Measurements from ENCODE around the gene RASGEF1B. TPM values are rescaled to one million over a fixed set of nuclear protein-coding genes. Genes with fewer than 3 reads are reported as not detected.
A peak's percentile ranks its signal among the peaks of the same experiment; 100 is the strongest.

Gene RASGEF1B
- total RNA-seq, 4 donors from 2014 or later = 35.0 to 56.7 (median 50.2) TPM

DNA sequence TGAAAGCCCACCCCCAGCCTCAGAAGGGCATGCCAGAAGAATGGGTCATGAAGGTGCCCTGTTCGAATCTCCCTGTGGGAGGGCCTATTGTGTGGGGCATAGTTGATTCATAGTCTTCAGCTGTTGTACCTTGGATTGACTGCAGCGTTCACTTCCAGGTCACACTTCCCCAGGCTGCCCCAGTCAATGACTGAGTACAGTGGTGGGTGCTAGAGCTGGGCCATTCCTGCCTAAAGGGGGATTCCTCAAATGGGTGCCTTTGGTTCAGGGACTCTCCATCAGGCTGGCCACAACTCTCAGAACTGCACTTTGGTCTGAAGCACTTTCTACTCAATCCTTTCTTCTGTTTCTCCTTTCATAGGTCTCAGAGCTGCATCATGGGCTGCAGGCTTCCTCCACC is 35.0 kb upstream of the RASGEF1B start:
- no peak for ATAC-seq (ENCODE audit: low FRiP score)
- TF ChIP-seq, protein P1, sequence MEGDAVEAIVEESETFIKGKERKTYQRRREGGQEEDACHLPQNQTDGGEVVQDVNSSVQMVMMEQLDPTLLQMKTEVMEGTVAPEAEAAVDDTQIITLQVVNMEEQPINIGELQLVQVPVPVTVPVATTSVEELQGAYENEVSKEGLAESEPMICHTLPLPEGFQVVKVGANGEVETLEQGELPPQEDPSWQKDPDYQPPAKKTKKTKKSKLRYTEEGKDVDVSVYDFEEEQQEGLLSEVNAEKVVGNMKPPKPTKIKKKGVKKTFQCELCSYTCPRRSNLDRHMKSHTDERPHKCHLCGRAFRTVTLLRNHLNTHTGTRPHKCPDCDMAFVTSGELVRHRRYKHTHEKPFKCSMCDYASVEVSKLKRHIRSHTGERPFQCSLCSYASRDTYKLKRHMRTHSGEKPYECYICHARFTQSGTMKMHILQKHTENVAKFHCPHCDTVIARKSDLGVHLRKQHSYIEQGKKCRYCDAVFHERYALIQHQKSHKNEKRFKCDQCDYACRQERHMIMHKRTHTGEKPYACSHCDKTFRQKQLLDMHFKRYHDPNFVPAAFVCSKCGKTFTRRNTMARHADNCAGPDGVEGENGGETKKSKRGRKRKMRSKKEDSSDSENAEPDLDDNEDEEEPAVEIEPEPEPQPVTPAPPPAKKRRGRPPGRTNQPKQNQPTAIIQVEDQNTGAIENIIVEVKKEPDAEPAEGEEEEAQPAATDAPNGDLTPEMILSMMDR (IDR thresholded peaks at IDR 0.05) = no peak
- no peak for DNase-seq (ENCODE audit: low spot score)

DNA sequence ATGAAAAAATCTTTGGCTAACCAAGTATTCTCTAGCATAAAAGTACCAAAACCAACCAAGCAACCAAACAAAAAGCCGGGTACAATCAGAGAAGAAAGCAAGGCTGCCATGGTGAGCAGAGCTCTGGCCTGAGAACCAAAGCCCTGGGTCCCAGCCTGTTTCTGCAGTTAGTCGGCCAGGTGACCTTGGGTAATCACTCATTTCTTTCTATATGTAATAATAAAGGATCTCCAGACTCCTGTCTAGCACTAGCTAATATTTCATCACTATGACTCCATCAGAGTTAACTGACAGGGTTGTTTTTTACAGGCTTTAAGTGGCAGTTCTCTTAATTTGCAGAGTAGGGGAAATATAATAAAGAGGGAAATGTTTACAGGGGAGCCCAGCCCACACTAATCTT is 34.0 kb upstream of the RASGEF1B start:
- no peak for ATAC-seq (ENCODE audit: low FRiP score)
- TF ChIP-seq, protein P1 (IDR thresholded peaks at IDR 0.05) = no peak
- no peak for DNase-seq (ENCODE audit: low spot score)

DNA sequence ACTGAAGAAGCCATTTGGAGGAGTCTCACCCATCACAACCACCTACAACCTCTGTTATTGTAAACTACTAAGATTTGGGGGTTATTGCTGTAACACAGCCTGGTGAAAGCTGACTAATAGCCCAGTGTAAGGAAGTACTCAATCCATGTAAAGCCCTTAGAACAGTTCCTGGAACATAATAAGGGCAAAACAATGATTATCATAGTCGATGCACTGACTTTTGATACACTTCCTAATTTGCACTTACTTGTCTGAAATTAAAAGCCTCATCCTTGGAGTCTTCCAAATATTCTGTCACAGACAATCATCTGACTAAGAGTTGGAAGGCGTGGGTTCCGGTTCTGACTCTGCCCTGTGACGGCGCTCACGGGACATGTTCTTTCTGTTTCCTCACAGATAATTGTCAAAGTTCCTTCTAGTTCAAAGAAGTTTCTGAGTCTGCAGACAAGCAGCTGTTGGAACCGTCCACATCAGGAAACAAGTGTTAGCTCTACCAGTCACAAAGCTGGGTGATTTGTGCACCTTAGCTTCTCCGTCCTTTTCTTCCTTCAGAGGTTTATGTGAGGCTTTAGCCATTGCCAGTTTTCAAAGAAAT is 33.4 kb upstream of the RASGEF1B start:
- TF ChIP-seq, protein P1 (IDR thresholded peaks at IDR 0.05) = no peak
- DNase-seq (ENCODE audit: low spot score) (no peak), ATAC-seq (ENCODE audit: low FRiP score) (peak; percentile 36)

DNA sequence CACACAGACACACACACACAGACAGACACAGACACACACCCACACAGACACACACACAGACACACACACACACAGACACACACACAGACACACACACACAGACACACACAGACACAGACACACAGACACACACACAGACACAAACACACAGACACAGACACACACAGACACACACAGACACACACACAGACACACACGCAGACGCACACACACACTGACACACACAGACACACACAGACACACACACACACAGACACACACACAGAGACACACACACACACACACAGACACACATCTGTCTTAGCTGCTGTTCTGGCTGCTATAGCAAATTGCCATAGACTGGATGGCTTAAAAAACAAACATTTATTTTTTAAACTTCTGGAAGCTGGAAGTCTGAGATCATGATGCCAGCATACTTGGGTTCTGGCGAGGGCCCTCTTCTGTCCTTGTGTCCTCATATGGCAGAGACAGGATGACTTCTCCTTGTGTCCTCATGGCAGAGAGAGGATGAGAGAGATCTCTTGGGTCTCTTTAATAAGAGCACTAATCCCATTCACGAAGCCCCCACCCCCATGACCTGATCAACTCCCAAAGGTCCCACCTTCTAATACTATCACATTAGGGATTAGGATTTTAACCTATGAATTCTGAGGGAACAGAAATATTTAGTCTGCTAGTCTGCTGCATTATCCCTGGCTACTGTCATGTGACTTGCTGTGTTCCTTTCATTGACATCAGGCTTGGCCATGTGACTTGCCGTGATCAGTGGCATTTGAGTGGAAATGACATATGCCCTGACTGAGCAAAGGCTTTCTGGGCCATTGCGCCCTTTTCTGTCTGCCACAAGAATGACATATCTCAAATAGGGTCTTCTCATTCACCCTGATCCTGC is 32.7 kb upstream of the RASGEF1B start:
- DNase-seq (ENCODE audit: low spot score) = no peak
- TF ChIP-seq, protein P1 (IDR thresholded peaks at IDR 0.05) = no peak
- ATAC-seq (ENCODE audit: low FRiP score) = no peak

DNA sequence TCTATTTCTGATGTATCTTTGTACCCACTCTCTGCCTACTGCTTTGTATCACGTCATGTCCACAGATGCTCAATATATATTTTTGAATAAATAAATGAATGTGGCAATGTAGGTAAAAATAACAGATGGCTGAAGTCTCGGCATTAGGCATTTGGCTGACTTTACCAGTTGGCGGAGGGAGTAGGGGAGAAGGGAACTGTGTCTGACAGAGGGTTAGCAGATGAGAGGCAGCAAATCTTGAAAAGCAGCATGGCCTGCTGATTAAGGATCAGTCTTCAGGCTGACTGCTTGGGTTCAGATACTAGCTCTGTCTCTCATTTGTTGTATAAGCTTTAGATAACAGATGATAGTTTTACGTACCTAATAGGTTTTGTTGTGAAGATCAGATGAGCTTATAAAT is 31.9 kb upstream of the RASGEF1B start:
- no peak for ATAC-seq (ENCODE audit: low FRiP score)
- DNase-seq (ENCODE audit: low spot score) = no peak
- TF ChIP-seq, protein P1 (IDR thresholded peaks at IDR 0.05) = no peak

DNA sequence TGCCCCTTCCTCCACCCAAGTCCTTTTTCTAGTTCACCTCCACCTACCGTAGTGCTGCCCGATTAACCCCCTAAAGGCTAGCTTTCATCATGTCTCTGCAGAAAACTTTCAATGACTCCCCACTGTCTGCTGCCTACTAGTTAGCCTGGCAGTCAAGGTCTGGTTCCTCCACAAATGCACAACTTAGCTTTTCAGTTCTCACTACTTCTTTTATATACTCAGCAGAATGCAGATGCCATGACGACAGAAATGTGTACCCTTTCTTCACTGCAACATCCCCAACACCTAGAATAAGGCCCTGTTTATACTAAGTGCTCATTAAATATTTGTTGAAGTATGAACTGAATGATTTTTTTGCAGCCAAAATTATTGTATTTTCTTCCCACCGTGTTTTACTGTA is 30.9 kb upstream of the RASGEF1B start:
- no peak for DNase-seq (ENCODE audit: low spot score)
- TF ChIP-seq, protein P1 (IDR thresholded peaks at IDR 0.05) = no peak
- ATAC-seq (ENCODE audit: low FRiP score) = no peak

DNA sequence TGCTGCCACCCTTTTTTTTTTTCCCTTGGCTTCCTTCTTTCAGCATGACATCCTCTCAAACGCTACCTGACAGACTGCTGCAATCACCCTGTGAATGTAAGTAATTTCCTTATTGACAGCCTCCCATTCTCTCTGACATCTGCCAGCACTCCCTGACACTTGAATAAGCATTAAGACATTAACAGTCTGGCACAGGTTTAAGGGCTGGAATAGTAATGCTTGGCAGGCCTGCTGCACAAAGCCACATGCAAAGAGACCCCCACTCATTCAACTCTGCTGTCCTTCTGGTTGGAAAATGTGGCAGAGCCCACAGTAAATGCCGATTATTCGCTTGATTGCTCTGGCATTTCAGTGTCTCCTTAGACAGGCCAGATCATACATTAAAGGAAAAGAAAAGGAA is 28.1 kb upstream of the RASGEF1B start:
- DNase-seq (ENCODE audit: low spot score) = no peak
- ATAC-seq (ENCODE audit: low FRiP score) = no peak
- TF ChIP-seq, protein P1 (IDR thresholded peaks at IDR 0.05) = no peak
